UCSD-AML1 (cell line): ENCODE data around the gene CHRM4.

Experiments
- DNase-seq: peaks from one replicate; lab custom pipeline; 2025; ENCODE audit not compliant: unreplicated experiment; lab: John Stamatoyannopoulos, UW

CHRM4 gene

GRCh38 chr11:46391578-46392420, at the start of gene CHRM4:
TSS of gene CHRM4 (minus strand) at chr11:46391776. CDS start at chr11:46386557, 5,219 bp downstream.
- peak; percentile 63 for DNase-seq

- DNase-seq: no peak
Observed at GRCh38 chr11:46438211-46438610, 46.6 kb upstream of the CHRM4 start.

GRCh38 chr11:46437122-46437689, 45.6 kb upstream of the CHRM4 start:
- DNase-seq: no peak

- DNase-seq: no peak
Observed at GRCh38 chr11:46436113-46436512, 44.5 kb upstream of the CHRM4 start.

GRCh38 chr11:46435679-46436078, 44.1 kb upstream of the CHRM4 start:
- no peak for DNase-seq

- DNase-seq: no peak
Observed at GRCh38 chr11:46431211-46431610, 39.6 kb upstream of the CHRM4 start.

- DNase-seq: no peak
Observed at GRCh38 chr11:46429717-46430116, 38.1 kb upstream of the CHRM4 start.

GRCh38 chr11:46427364-46427763, 35.8 kb upstream of the CHRM4 start:
- no peak for DNase-seq

GRCh38 chr11:46426233-46426991, 34.8 kb upstream of the CHRM4 start:
- no peak for DNase-seq

GRCh38 chr11:46422588-46422987, 31.0 kb upstream of the CHRM4 start:
- no peak for DNase-seq

- DNase-seq: no peak
Observed at GRCh38 chr11:46421257-46421880, 29.8 kb upstream of the CHRM4 start.

GRCh38 chr11:46420513-46420912, 28.9 kb upstream of the CHRM4 start:
- no peak for DNase-seq

GRCh38 chr11:46418751-46419150, 27.2 kb upstream of the CHRM4 start:
- DNase-seq: no peak

GRCh38 chr11:46417711-46418110, 26.1 kb upstream of the CHRM4 start:
- no peak for DNase-seq

- no peak for DNase-seq
Observed at GRCh38 chr11:46414879-46415278, 23.3 kb upstream of the CHRM4 start.

GRCh38 chr11:46414466-46414796, 22.9 kb upstream of the CHRM4 start:
- DNase-seq: no peak

- no peak for DNase-seq
Observed at GRCh38 chr11:46413760-46414465, 22.3 kb upstream of the CHRM4 start.

GRCh38 chr11:46410021-46410420, 18.4 kb upstream of the CHRM4 start:
- no peak for DNase-seq

- no peak for DNase-seq
Observed at GRCh38 chr11:46408407-46408986, 16.9 kb upstream of the CHRM4 start.

- DNase-seq: no peak
Observed at GRCh38 chr11:46407635-46408034, 16.1 kb upstream of the CHRM4 start.
